ENCODE results near the gene NEU4. TPM values are rescaled to one million over a fixed set of nuclear protein-coding genes. Genes with fewer than 3 reads are reported as not detected.

The NEU4 gene
- total RNA-seq, 1 experiment from 2014 or later, result 10.0 TPM

DNA sequence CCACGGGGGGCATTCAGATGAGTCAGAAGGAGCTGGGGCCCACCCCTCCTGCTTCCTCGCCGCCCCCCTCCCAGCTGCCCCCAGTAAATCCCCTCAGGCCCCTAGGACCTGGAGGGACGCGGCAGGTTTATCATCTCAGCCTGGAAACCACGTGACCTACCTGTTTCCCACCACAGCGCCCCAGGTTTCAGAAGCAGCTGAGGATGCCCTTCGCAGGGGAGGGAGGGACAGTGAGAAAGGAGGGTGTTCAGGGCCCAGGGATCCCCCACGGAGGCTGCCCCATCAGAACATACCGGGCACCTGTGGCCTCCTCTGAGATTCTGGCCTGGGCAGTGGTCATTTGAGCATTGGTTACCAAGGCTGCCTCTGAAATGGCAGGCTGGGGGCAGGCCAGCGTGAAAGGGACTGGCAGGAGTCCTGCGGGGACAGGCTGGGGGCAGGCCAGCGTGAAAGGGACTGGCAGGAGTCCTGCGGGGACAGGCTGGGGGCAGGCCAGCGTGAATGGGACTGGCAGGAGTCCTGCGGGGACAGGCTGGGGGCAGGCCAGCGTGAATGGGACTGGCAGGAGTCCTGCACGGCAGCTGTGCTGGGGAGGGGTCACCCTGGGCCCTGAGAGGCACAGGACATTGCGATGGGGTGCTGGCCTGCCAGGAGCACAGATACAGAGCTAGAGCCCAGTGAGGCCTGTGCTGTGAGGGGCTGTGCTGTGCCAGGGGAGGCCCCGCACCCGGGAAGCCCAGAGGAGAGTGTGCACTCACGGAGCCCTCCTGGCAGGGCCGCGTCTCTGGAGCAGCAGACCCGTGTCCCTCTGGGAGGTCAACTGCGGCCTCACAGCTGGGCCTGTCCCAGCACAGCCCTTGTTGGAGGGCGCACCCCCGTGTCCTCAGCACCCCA lies 1.6 kb downstream of the NEU4 start:
- in situ Hi-C loops (cut with HindIII; ENCODE audit: low pct_unique_long_range_greater_than_20kb, low sequenced_read_pairs) (no loop called here), intact Hi-C loops (cut with micrococcal nuclease; ENCODE audit: unreplicated experiment) (no loop called here)
- H3K4me1 ChIP-seq (ENCODE audit: control insufficient read depth, insufficient read depth, low read length), result peaks cover 13% of the 10 kb centered on the region
- H3K36me3 ChIP-seq (ENCODE audit: control insufficient read depth, insufficient read depth, low read length), result no peaks in the 10 kb centered on the region
- TF ChIP-seq, protein P1, sequence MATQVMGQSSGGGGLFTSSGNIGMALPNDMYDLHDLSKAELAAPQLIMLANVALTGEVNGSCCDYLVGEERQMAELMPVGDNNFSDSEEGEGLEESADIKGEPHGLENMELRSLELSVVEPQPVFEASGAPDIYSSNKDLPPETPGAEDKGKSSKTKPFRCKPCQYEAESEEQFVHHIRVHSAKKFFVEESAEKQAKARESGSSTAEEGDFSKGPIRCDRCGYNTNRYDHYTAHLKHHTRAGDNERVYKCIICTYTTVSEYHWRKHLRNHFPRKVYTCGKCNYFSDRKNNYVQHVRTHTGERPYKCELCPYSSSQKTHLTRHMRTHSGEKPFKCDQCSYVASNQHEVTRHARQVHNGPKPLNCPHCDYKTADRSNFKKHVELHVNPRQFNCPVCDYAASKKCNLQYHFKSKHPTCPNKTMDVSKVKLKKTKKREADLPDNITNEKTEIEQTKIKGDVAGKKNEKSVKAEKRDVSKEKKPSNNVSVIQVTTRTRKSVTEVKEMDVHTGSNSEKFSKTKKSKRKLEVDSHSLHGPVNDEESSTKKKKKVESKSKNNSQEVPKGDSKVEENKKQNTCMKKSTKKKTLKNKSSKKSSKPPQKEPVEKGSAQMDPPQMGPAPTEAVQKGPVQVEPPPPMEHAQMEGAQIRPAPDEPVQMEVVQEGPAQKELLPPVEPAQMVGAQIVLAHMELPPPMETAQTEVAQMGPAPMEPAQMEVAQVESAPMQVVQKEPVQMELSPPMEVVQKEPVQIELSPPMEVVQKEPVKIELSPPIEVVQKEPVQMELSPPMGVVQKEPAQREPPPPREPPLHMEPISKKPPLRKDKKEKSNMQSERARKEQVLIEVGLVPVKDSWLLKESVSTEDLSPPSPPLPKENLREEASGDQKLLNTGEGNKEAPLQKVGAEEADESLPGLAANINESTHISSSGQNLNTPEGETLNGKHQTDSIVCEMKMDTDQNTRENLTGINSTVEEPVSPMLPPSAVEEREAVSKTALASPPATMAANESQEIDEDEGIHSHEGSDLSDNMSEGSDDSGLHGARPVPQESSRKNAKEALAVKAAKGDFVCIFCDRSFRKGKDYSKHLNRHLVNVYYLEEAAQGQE (IDR thresholded peaks at IDR 0.05; ENCODE audit: insufficient read depth in 1 of 2, low read depth in 2 of 2, low read length in 1 of 2), result no peak
- ChIA-PET CTCF (no interaction called here), POLR2A (interaction anchor here (0.7 kb wide), 1 partner anchor 228 kb away, joined by 3 read pairs; no protein-coding TSS in a partner anchor)
- H3K27ac ChIP-seq (ENCODE audit: low read length), result no peak overlapping the region
- H3K9me3 ChIP-seq (ENCODE audit: control insufficient read depth, insufficient read depth, low read depth, low read length), result no peaks in the 10 kb centered on the region
- no TSS peak for BruUV-seq (replicated peaks)
- no peak for DNase-seq (ENCODE audit: low read depth, low spot score)
- H3K4me3 ChIP-seq (ENCODE audit: low read depth in 2 of 2, low read length in 2 of 2), result no peak overlapping the region
- H3K27me3 ChIP-seq (ENCODE audit: control insufficient read depth, insufficient read depth, low read length), result no peaks in the 10 kb centered on the region
- ATAC-seq, result peak; percentile 37; the same call in 1 of the 2 replicates

DNA sequence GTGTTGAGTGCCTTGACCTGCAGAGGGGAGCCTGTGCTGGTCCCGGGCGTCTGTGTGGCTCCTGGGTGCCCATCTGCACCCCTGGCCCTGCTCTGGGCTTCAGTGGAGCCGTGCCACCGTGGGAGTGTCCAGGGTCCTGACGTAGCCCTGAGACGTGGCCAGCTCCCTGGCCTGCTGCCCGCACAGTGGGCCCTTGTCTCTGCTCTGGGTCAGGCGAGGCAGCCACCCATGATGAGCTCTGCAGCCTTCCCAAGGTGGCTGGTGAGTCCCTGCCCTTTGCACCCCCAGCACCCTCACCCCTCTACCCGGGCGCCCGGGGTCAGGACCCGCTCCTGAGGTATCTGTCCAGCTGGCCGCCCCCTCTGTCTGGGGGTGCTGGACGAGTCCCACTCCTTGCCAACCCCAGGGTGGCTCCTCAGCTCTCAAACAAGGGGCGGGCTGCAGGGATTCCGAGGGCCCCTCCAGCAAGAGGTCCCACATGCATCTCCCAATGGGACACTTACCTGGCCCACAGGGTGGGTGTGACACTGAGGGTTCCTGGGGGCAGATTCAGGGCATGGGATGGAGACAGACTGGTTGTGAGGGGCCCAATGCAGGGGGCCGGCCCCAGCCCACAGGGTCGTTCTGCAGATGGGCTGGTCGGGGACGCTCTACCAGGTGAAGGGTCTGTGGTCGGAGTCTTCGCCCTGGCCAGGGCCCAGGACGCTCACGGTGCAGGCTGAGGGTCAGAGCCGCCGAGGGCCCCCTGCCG lies 2.4 kb downstream of the NEU4 start:
- TF ChIP-seq TCF7L2 (IDR thresholded peaks at IDR 0.05; ENCODE audit: low read depth, low read length) (no peak), SIN3A (IDR thresholded peaks at IDR 0.05; ENCODE audit: borderline replicate concordance, insufficient read depth, low read depth, low read length) (no peak), POLR2AphosphoS5 (IDR thresholded peaks at IDR 0.05; ENCODE audit: low read depth, low read length) (no peak)
- TF ChIP-seq, protein P2, sequence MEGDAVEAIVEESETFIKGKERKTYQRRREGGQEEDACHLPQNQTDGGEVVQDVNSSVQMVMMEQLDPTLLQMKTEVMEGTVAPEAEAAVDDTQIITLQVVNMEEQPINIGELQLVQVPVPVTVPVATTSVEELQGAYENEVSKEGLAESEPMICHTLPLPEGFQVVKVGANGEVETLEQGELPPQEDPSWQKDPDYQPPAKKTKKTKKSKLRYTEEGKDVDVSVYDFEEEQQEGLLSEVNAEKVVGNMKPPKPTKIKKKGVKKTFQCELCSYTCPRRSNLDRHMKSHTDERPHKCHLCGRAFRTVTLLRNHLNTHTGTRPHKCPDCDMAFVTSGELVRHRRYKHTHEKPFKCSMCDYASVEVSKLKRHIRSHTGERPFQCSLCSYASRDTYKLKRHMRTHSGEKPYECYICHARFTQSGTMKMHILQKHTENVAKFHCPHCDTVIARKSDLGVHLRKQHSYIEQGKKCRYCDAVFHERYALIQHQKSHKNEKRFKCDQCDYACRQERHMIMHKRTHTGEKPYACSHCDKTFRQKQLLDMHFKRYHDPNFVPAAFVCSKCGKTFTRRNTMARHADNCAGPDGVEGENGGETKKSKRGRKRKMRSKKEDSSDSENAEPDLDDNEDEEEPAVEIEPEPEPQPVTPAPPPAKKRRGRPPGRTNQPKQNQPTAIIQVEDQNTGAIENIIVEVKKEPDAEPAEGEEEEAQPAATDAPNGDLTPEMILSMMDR (IDR thresholded peaks at IDR 0.05), result no peak
- TF ChIP-seq, protein P1 (IDR thresholded peaks at IDR 0.05; ENCODE audit: insufficient read depth in 1 of 2, low read depth in 2 of 2, low read length in 1 of 2), result no peak
- in situ Hi-C loops (cut with HindIII; ENCODE audit: low pct_unique_long_range_greater_than_20kb, low sequenced_read_pairs), result no loop called here
- ChIA-PET CTCF (no interaction called here), POLR2A (no interaction called here)
- Histone ChIP-seq H3K36me3 (ENCODE audit: control insufficient read depth, insufficient read depth, low read length) (no peaks in the 10 kb centered on the region), H3K27me3 (ENCODE audit: control insufficient read depth, insufficient read depth, low read length) (no peaks in the 10 kb centered on the region), H3K9me3 (ENCODE audit: control insufficient read depth, insufficient read depth, low read depth, low read length) (no peaks in the 10 kb centered on the region), H3K4me3 (ENCODE audit: low read depth in 2 of 2, low read length in 2 of 2) (no peak overlapping the region), H3K27ac (ENCODE audit: low read length) (no peak overlapping the region), H3K4me1 (ENCODE audit: control insufficient read depth, insufficient read depth, low read length) (peaks cover 13% of the 10 kb centered on the region)
- no TSS peak for BruUV-seq (replicated peaks)
- no peak for DNase-seq (ENCODE audit: low read depth, low spot score)
- intact Hi-C loops (cut with micrococcal nuclease; ENCODE audit: unreplicated experiment), result no loop called here
- peak; percentile 4; the same call in 1 of the 2 replicates for ATAC-seq

All from Panc1 (cell line).